Neuronal stem cell (in vitro differentiated cells): ENCODE results near the gene LSM14A.

Source experiments
- DNase-seq: peaks from one replicate; pipeline ENCODE4 v3.0.0-alpha.2; 2013; ENCODE audit warnings: low spot score
- H2AFZ ChIP-seq: one replicate; pipeline ENCODE4 v1.6.1; 2013; ENCODE audit warnings: mild to moderate bottlenecking, low read length, inconsistent platforms
- H2AK5ac ChIP-seq: 2 replicates; pipeline ENCODE4 v1.6.1; 2013; ENCODE audit warnings: low read depth, mild to moderate bottlenecking, inconsistent platforms, low read length, moderate library complexity, mixed read lengths
- H2BK120ac ChIP-seq: 2 replicates; pipeline ENCODE4 v1.6.1; 2013; ENCODE audit warnings: low read depth, mild to moderate bottlenecking, inconsistent platforms, low read length, moderate library complexity, mixed read lengths
- H2BK12ac ChIP-seq: one replicate; pipeline ENCODE4 v1.6.1; 2013; ENCODE audit warnings: low read length, inconsistent platforms
- H2BK15ac ChIP-seq: 2 replicates; pipeline ENCODE4 v1.6.1; 2013; ENCODE audit warnings: mild to moderate bottlenecking, low read length, inconsistent platforms, mixed read lengths
- H2BK5ac ChIP-seq: one replicate; pipeline ENCODE4 v1.6.1; 2013; ENCODE audit warnings: inconsistent platforms, mild to moderate bottlenecking, low read length, moderate library complexity
- H3K14ac ChIP-seq: one replicate; pipeline ENCODE4 v1.6.1; 2013; ENCODE audit warnings: low read length, inconsistent platforms
- H3K18ac ChIP-seq: 2 replicates; pipeline ENCODE4 v1.6.1; 2013; ENCODE audit warnings: low read length, inconsistent platforms
- H3K23ac ChIP-seq: 2 replicates; pipeline ENCODE4 v1.6.1; 2013; ENCODE audit warnings: low read depth, mild to moderate bottlenecking, mixed read lengths, low read length, inconsistent platforms; ENCODE audit not compliant: poor library complexity
- H3K27ac ChIP-seq: replicated peaks from 3 replicates; pipeline ENCODE4 v1.5.1; 2013; ENCODE audit warnings: low read length, inconsistent platforms
- H3K27me3 ChIP-seq, 3 experiments: 2 replicates each; pipeline ENCODE4 v1.6.1; 2013; ENCODE audit warnings: low read length in 3 of 3, mild to moderate bottlenecking in 2 of 3, inconsistent platforms in 1 of 3, low read depth in 1 of 3, mixed read lengths in 1 of 3, moderate library complexity in 1 of 3; ENCODE audit not compliant: control insufficient read depth in 3 of 3, insufficient read depth in 3 of 3
- H3K36me3 ChIP-seq, 2 donors: replicated peaks in 1 of 2; 2 replicates each; pipeline ENCODE4 v1.6.1; 2013; ENCODE audit warnings: low read length in 2 of 2; ENCODE audit not compliant: control insufficient read depth in 2 of 2, insufficient read depth in 2 of 2
- H3K4ac ChIP-seq: 2 replicates; pipeline ENCODE4 v1.6.1; 2013; ENCODE audit warnings: inconsistent platforms, mild to moderate bottlenecking, low read length, moderate library complexity
- H3K4me1 ChIP-seq, 2 donors: 1 replicate in 1 of 2; 2 replicates in 1 of 2; pipeline ENCODE4 v1.6.1; 2013; ENCODE audit warnings: low read length in 2 of 2, low read depth in 1 of 2; ENCODE audit not compliant: control insufficient read depth in 2 of 2, insufficient read depth in 1 of 2
- H3K4me2 ChIP-seq: one replicate; pipeline ENCODE4 v1.6.1; 2013; ENCODE audit warnings: mild to moderate bottlenecking, low read length, inconsistent platforms; ENCODE audit not compliant: insufficient read depth, poor library complexity, severe bottlenecking
- H3K4me3 ChIP-seq, 2 donors: 2 replicates each; pipeline ENCODE4 v1.5.1; 2013; ENCODE audit warnings: low read length in 2 of 2, mild to moderate bottlenecking in 2 of 2, inconsistent platforms in 1 of 2, moderate library complexity in 1 of 2
- H3K79me1 ChIP-seq: one replicate; pipeline ENCODE4 v1.6.1; 2013; ENCODE audit warnings: low read depth, mild to moderate bottlenecking, inconsistent platforms, low read length, moderate library complexity
- H3K9ac ChIP-seq: one replicate; pipeline ENCODE4 v1.6.1; 2013; ENCODE audit warnings: mild to moderate bottlenecking, low read depth, low read length, inconsistent platforms; ENCODE audit not compliant: poor library complexity
- H3K9me3 ChIP-seq, 2 donors: replicated peaks in 1 of 2; 2 replicates each; pipeline versions ENCODE3 to v1.6.1; 2013; ENCODE audit warnings: low read length in 2 of 2, mild to moderate bottlenecking in 2 of 2, inconsistent platforms in 1 of 2, low read depth in 1 of 2, mixed read lengths in 1 of 2, moderate library complexity in 1 of 2; ENCODE audit not compliant: control insufficient read depth in 2 of 2, insufficient read depth in 1 of 2
- H4K8ac ChIP-seq: one replicate; pipeline ENCODE4 v1.6.1; 2013; ENCODE audit warnings: low read depth, mild to moderate bottlenecking, inconsistent platforms, low read length, moderate library complexity
- H4K91ac ChIP-seq: one replicate; pipeline ENCODE4 v1.6.1; 2013; ENCODE audit warnings: low read length, low read depth, mild to moderate bottlenecking, inconsistent platforms; ENCODE audit not compliant: poor library complexity
- WGBS, 2 donors: extraction: QIAGEN DNeasy Blood & Tissue Kit; methylation state at CpG; one replicate each; pipeline ENCODE4 v1.1.7; 2013; ENCODE audit warnings: missing lambda C conversion rate in 2 of 2, mixed read lengths in 1 of 2; ENCODE audit not compliant: insufficient read length in 2 of 2, insufficient replicate concordance in 1 of 2; ENCODE audit errors: extremely low coverage in 2 of 2; 5-methylcytosine and 5-hydroxymethylcytosine counted together

The LSM14A gene

DNA sequence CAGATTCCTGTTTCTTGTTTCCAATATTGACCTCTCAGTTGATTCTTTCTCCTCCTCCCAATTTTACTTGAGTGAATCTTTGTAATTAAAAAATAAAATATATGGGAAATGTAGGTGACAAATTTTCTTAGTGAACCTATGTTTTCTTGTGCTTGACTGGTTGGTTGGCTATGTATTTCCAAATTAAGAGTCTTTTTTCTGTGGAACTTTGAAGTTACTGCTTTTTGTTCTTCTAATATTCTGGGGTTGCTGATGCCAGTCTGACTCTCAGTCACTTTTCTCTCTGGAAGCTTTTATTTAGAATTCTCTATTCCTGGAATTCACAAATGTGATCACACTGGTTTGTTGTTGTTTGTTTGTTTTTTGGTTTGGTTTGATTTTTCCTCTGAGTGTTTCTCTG, 9.8 kb downstream of the LSM14A start:
- H4K8ac ChIP-seq: no peak overlapping the region
- H2BK12ac ChIP-seq: no peak overlapping the region
- H3K4me1 ChIP-seq: peaks cover 0 to 2% of the 10 kb centered on the region in 2 donors
- no peak overlapping the region for H2BK15ac ChIP-seq
- no peak overlapping the region for H3K4ac ChIP-seq
- H3K36me3 ChIP-seq: peaks cover 0 to 83% of the 10 kb centered on the region in 2 donors
- no peak overlapping the region for H3K9ac ChIP-seq
- H4K91ac ChIP-seq: no peak overlapping the region
- H3K79me1 ChIP-seq: peaks cover 2% of the 10 kb centered on the region
- no peaks in the 10 kb centered on the region for H3K27me3 ChIP-seq
- no peak overlapping the region for H3K4me3 ChIP-seq
- no peak overlapping the region for H3K27ac ChIP-seq
- H3K23ac ChIP-seq: no peak overlapping the region
- H2AK5ac ChIP-seq: no peak overlapping the region
- H2BK5ac ChIP-seq: no peak overlapping the region
- no peak overlapping the region for H3K4me2 ChIP-seq
- H3K18ac ChIP-seq: no peak overlapping the region
- H3K14ac ChIP-seq: no peak overlapping the region
- DNase-seq: no peak
- no peak overlapping the region for H2AFZ ChIP-seq
- no peak overlapping the region for H2BK120ac ChIP-seq
- peaks cover 0 to 5% of the 10 kb centered on the region in 2 donors for H3K9me3 ChIP-seq

DNA sequence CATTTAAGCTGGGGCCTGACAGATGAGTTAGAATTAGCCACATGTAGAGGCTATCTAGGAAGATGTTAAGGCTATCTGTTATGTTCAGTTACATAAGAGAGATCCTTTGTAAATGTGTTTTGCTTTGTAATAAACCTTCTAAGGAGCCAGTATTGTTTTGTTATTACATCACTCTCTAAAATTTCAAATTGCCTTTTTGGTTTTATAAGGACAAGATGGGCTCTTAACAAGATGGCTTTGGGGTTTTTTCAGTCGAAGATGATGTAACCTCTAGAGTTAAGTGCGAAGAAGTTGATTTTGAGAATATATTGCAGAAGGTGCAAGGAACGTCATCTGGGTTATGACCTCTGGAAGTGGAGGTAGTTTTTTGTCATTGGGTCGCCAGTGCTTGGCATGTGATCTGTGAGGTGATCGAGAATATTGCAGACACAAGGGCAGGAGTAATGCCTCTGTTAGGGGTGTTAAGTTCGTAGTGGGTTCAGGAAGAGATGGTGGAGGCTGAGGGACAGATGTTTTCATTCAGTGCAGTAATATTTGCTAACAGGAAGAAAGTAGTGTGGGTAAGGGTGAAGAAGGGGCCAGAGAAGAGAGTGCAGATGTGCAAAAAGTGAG, 12.7 kb downstream of the LSM14A start:
- H3K4me2 ChIP-seq: no peak overlapping the region
- no peak overlapping the region for H3K27ac ChIP-seq
- no CpG with 5 or more reads among the region's 6 CpGs for WGBS, 2 donors
- no peak overlapping the region for H2BK120ac ChIP-seq
- H3K79me1 ChIP-seq: peaks cover 2% of the 10 kb centered on the region
- peaks cover 0 to 55% of the 10 kb centered on the region in 2 donors for H3K36me3 ChIP-seq
- peaks cover 0 to 5% of the 10 kb centered on the region in 2 donors for H3K9me3 ChIP-seq
- H2BK12ac ChIP-seq: no peak overlapping the region
- H3K18ac ChIP-seq: no peak overlapping the region
- H2BK15ac ChIP-seq: no peak overlapping the region
- H3K14ac ChIP-seq: no peak overlapping the region
- DNase-seq: no peak
- no peak overlapping the region for H4K91ac ChIP-seq
- H3K23ac ChIP-seq: no peak overlapping the region
- no peak overlapping the region for H2BK5ac ChIP-seq
- H3K4me1 ChIP-seq: peaks cover 0 to 2% of the 10 kb centered on the region in 2 donors
- no peak overlapping the region for H2AFZ ChIP-seq
- no peak overlapping the region for H4K8ac ChIP-seq
- no peak overlapping the region for H3K4ac ChIP-seq
- no peaks in the 10 kb centered on the region for H3K27me3 ChIP-seq
- H3K9ac ChIP-seq: no peak overlapping the region
- H3K4me3 ChIP-seq: no peak overlapping the region
- no peak overlapping the region for H2AK5ac ChIP-seq

DNA sequence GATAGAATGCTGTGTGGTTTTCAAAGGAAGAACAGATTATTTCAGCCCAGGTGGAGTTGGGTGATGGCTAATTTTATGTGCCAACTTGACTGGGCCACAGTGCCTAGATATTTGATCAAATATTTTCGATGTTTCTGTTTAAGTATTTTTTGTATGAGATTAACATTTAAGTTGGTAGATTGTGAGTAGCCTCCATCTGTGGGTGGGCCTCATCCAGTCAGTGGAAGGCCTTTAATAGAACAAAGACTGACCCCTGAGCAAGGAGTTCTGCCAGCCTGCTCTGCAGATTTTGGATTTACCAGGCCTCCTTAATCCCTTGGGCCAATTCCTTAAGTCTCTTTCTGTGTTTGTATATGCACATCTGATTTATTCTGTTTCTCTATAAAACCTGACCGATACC, 13.9 kb downstream of the LSM14A start:
- H3K23ac ChIP-seq: no peak overlapping the region
- H3K4me3 ChIP-seq: no peak overlapping the region
- H3K14ac ChIP-seq: no peak overlapping the region
- no peaks in the 10 kb centered on the region for H3K27me3 ChIP-seq
- no peak overlapping the region for H2BK5ac ChIP-seq
- no CpG with 5 or more reads among the region's 2 CpGs for WGBS, 2 donors
- peaks cover 2% of the 10 kb centered on the region for H3K79me1 ChIP-seq
- no peak overlapping the region for H2BK12ac ChIP-seq
- DNase-seq: no peak
- H2AFZ ChIP-seq: no peak overlapping the region
- H3K36me3 ChIP-seq: peaks cover 0 to 43% of the 10 kb centered on the region in 2 donors
- peaks cover 0 to 2% of the 10 kb centered on the region in 2 donors for H3K4me1 ChIP-seq
- no peak overlapping the region for H3K4ac ChIP-seq
- no peak overlapping the region for H4K91ac ChIP-seq
- no peak overlapping the region for H3K27ac ChIP-seq
- H2BK120ac ChIP-seq: no peak overlapping the region
- no peak overlapping the region for H3K4me2 ChIP-seq
- no peak overlapping the region for H2AK5ac ChIP-seq
- no peak overlapping the region for H3K18ac ChIP-seq
- H3K9me3 ChIP-seq: peaks cover 0 to 5% of the 10 kb centered on the region in 2 donors
- H3K9ac ChIP-seq: no peak overlapping the region
- no peak overlapping the region for H4K8ac ChIP-seq
- no peak overlapping the region for H2BK15ac ChIP-seq

DNA sequence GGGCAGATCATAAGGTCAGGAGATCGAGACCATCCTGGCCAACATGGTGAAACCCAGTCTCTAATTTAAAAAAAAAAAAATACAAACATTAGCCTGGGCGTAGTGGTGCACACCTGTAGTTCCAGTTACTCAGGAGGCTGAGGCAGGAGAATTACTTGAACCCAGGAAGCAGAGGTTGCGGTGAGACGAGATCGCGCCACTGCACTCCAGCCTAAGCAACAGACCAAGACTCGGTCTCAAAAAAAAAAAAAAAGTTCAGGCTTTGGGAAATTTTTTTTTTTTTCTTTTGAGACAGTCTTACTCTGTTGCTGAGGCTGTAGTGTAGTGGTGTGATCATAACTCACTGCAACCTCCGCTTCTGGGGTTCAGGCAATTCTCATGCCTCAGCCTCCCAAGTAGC, 14.7 kb downstream of the LSM14A start:
- Histone ChIP-seq H2BK120ac (no peak overlapping the region), H2BK15ac (no peak overlapping the region), H3K79me1 (peaks cover 2% of the 10 kb centered on the region), H2BK5ac (no peak overlapping the region), H4K8ac (no peak overlapping the region), H2BK12ac (no peak overlapping the region), H3K14ac (no peak overlapping the region), H3K36me3 (peaks cover 0 to 35% of the 10 kb centered on the region in 2 donors), H3K4me3 (no peak overlapping the region), H3K18ac (no peak overlapping the region), H3K4me1 (no peaks in the 10 kb centered on the region), H2AFZ (no peak overlapping the region), H3K27me3 (no peaks in the 10 kb centered on the region), H4K91ac (no peak overlapping the region), H2AK5ac (no peak overlapping the region), H3K9me3 (peaks cover 0 to 5% of the 10 kb centered on the region in 2 donors), H3K4ac (no peak overlapping the region), H3K4me2 (no peak overlapping the region), H3K9ac (no peak overlapping the region), H3K23ac (no peak overlapping the region), H3K27ac (no peak overlapping the region)
- WGBS, 2 donors: no CpG with 5 or more reads among the region's 8 CpGs
- DNase-seq: no peak
